Fibroblast of mammary gland (primary cell): ENCODE results near the gene EN1.

ENCODE experiments used
- DNase-seq: peaks from one replicate; pipeline ENCODE4 v3.0.0-alpha.2; 2010; ENCODE audit warnings: low read depth
- H3K4me3 ChIP-seq: 2 replicates; pipeline ENCODE4 v1.5.1; 2011; ENCODE audit warnings: low read depth, mild to moderate bottlenecking, low read length, moderate library complexity; ENCODE audit not compliant: control insufficient read depth
- CTCF ChIP-seq: conservative IDR thresholded peaks from 2 replicates; pipeline ENCODE4 v1.5.1; 2011; ENCODE audit warnings: low read depth, low read length, inconsistent platforms; ENCODE audit not compliant: control insufficient read depth, insufficient read depth

The EN1 gene

GRCh38 chr2:118842661-118843482 lies 4.6 kb downstream of the EN1 start:
- TF ChIP-seq CTCF, result no peak
- peak overlapping the region; percentile 84 for H3K4me3 ChIP-seq
- DNase-seq, result no peak

GRCh38 chr2:118841828-118842461 lies 5.5 kb downstream of the EN1 start:
- no peak for DNase-seq
- H3K4me3 ChIP-seq, result peak overlapping the region; percentile 46
- TF ChIP-seq CTCF, result no peak

GRCh38 chr2:118841450-118841827 lies 6.0 kb downstream of the EN1 start:
- DNase-seq, result no peak
- no peak for TF ChIP-seq CTCF
- peak overlapping the region; percentile 46 for H3K4me3 ChIP-seq

- DNase-seq, result no peak
- TF ChIP-seq CTCF, result no peak
- no peak overlapping the region for H3K4me3 ChIP-seq
Observed at GRCh38 chr2:118838741-118839455, 8.6 kb downstream of the EN1 start.

GRCh38 chr2:118837621-118838020 lies 9.8 kb downstream of the EN1 start:
- no peak overlapping the region for H3K4me3 ChIP-seq
- no peak for TF ChIP-seq CTCF
- DNase-seq, result no peak

- H3K4me3 ChIP-seq, result no peak overlapping the region
- no peak for TF ChIP-seq CTCF
- DNase-seq, result no peak
Observed at GRCh38 chr2:118837067-118837466, 10.4 kb downstream of the EN1 start.
